GM21381 (cell line): ENCODE measurements around the gene HOXA4.

Source experiments
- ATAC-seq: cut with Tn5 transposase; IDR thresholded peaks from one replicate; pipeline ENCODE4 v1.9.1; 2021; ENCODE audit warnings: mild to moderate bottlenecking, moderate library complexity; ENCODE audit not compliant: unreplicated experiment

Gene HOXA4

GRCh38 chr7:27117887-27118491 lies 12.6 kb downstream of the HOXA4 start:
- ATAC-seq, result no peak

- ATAC-seq, result no peak
Measured at GRCh38 chr7:27116962-27117886, 13.3 kb downstream of the HOXA4 start.

GRCh38 chr7:27116031-27116961 lies 14.3 kb downstream of the HOXA4 start:
- ATAC-seq, result no peak

GRCh38 chr7:27115221-27116026 lies 15.1 kb downstream of the HOXA4 start:
- no peak for ATAC-seq

GRCh38 chr7:27114881-27115220 lies 15.7 kb downstream of the HOXA4 start:
- ATAC-seq, result no peak

- no peak for ATAC-seq
Measured at GRCh38 chr7:27113991-27114769, 16.4 kb downstream of the HOXA4 start.

- ATAC-seq, result no peak
Measured at GRCh38 chr7:27112955-27113949, 17.3 kb downstream of the HOXA4 start.

- ATAC-seq, result no peak
Measured at GRCh38 chr7:27112361-27112760, 18.2 kb downstream of the HOXA4 start.

- no peak for ATAC-seq
Measured at GRCh38 chr7:27111751-27112277, 18.7 kb downstream of the HOXA4 start.

GRCh38 chr7:27111042-27111750 lies 19.4 kb downstream of the HOXA4 start:
- ATAC-seq, result no peak

GRCh38 chr7:27110186-27111031 lies 20.1 kb downstream of the HOXA4 start:
- ATAC-seq, result no peak

GRCh38 chr7:27109466-27110185 lies 20.9 kb downstream of the HOXA4 start:
- ATAC-seq, result no peak

- ATAC-seq, result no peak
Measured at GRCh38 chr7:27108390-27109127, 22.0 kb downstream of the HOXA4 start.

GRCh38 chr7:27107391-27108381 lies 22.9 kb downstream of the HOXA4 start:
- no peak for ATAC-seq
